ENCODE measurements around the gene DTNBP1. TPM values are rescaled to one million over a fixed set of nuclear protein-coding genes. Genes with fewer than 3 reads are reported as not detected.

DTNBP1 gene
- total RNA-seq, 1 donor from 2014 or later = 11.0 TPM

- Histone ChIP-seq H3K4me3 (ENCODE audit: low read depth, low read length) (no peak overlapping the region), H3K36me3 (ENCODE audit: control insufficient read depth, insufficient read depth, low read length) (no peaks in the 10 kb centered on the region), H3K27me3 (ENCODE audit: control insufficient read depth, insufficient read depth, low read length) (no peaks in the 10 kb centered on the region)
- no peak for DNase-seq (ENCODE audit: low read depth)
- TF ChIP-seq CTCF (IDR thresholded peaks at IDR 0.05; ENCODE audit: insufficient read depth, low read length, poor library complexity, severe bottlenecking) = no peak
Measured at GRCh38 chr6:15499125-15499524, 163.7 kb downstream of the DTNBP1 start.

GRCh38 chr6:15498640-15499039 is 164.2 kb downstream of the DTNBP1 start:
- Histone ChIP-seq H3K4me3 (ENCODE audit: low read depth, low read length) (no peak overlapping the region), H3K27me3 (ENCODE audit: control insufficient read depth, insufficient read depth, low read length) (no peaks in the 10 kb centered on the region), H3K36me3 (ENCODE audit: control insufficient read depth, insufficient read depth, low read length) (no peaks in the 10 kb centered on the region)
- DNase-seq (ENCODE audit: low read depth) = no peak
- TF ChIP-seq CTCF (IDR thresholded peaks at IDR 0.05; ENCODE audit: insufficient read depth, low read length, poor library complexity, severe bottlenecking) = no peak

GRCh38 chr6:15496345-15497131 is 166.3 kb downstream of the DTNBP1 start:
- no peak for TF ChIP-seq CTCF (IDR thresholded peaks at IDR 0.05; ENCODE audit: insufficient read depth, low read length, poor library complexity, severe bottlenecking)
- no peak overlapping the region for H3K4me3 ChIP-seq (ENCODE audit: low read depth, low read length)
- no peak for DNase-seq (ENCODE audit: low read depth)
- H3K27me3 ChIP-seq (ENCODE audit: control insufficient read depth, insufficient read depth, low read length) = no peaks in the 10 kb centered on the region
- H3K36me3 ChIP-seq (ENCODE audit: control insufficient read depth, insufficient read depth, low read length) = no peaks in the 10 kb centered on the region

- Histone ChIP-seq H3K4me3 (ENCODE audit: low read depth, low read length) (no peak overlapping the region), H3K27me3 (ENCODE audit: control insufficient read depth, insufficient read depth, low read length) (no peaks in the 10 kb centered on the region), H3K36me3 (ENCODE audit: control insufficient read depth, insufficient read depth, low read length) (no peaks in the 10 kb centered on the region)
- TF ChIP-seq CTCF (IDR thresholded peaks at IDR 0.05; ENCODE audit: insufficient read depth, low read length, poor library complexity, severe bottlenecking) = no peak
- DNase-seq (ENCODE audit: low read depth) = no peak
Measured at GRCh38 chr6:15495375-15495901, 167.4 kb downstream of the DTNBP1 start.

- Histone ChIP-seq H3K36me3 (ENCODE audit: control insufficient read depth, insufficient read depth, low read length) (no peaks in the 10 kb centered on the region), H3K4me3 (ENCODE audit: low read depth, low read length) (no peak overlapping the region), H3K27me3 (ENCODE audit: control insufficient read depth, insufficient read depth, low read length) (no peaks in the 10 kb centered on the region)
- TF ChIP-seq CTCF (IDR thresholded peaks at IDR 0.05; ENCODE audit: insufficient read depth, low read length, poor library complexity, severe bottlenecking) = no peak
- no peak for DNase-seq (ENCODE audit: low read depth)
Measured at GRCh38 chr6:15493437-15494168, 169.2 kb downstream of the DTNBP1 start.

Data from kidney epithelial cell (primary cell).